Posterior cingulate gyrus (tissue), 11 donors: ENCODE measurements around the gene CD2AP.
"Not testable (repeated sequence)": the region's sequence is repeated elsewhere in the genome, so short reads cannot be mapped to it uniquely, and the experiment has no call there.

Source experiments
- DNase-seq, 10 donors: peaks; one replicate each; pipeline versions ENCODE4 v3.0.0 to v3.0.0-alpha.2; 2020 to 2021; ENCODE audit warnings: mixed read lengths in 3 of 10
- intact Hi-C: fragments of 100-400 bp; cut with DNase I; formaldehyde crosslinking; loops from one replicate; pipeline ENCODE4 v1.15.1; 2023

CD2AP gene

GRCh38 chr6:47477497-47478232 lies at the start of gene CD2AP:
Gene CD2AP (plus strand): TSS chr6:47477789. CDS start chr6:47478245, 456 bp downstream.
- DNase-seq: peak; percentile 65 to 96 (median 80)
- intact Hi-C loops: no loop called here

- intact Hi-C loops: no loop called here
- no peak for DNase-seq
These were observed 49.3 kb upstream of the CD2AP start for GRCh38 chr6:47428288-47428687.

GRCh38 chr6:47428746-47429664 lies 48.6 kb upstream of the CD2AP start:
- intact Hi-C loops: no loop called here
- no peak for DNase-seq

- DNase-seq: no peak
- intact Hi-C loops: no loop called here
These were observed 43.0 kb upstream of the CD2AP start for GRCh38 chr6:47434372-47435253.

GRCh38 chr6:47435254-47435612 lies 42.4 kb upstream of the CD2AP start:
- no peak for DNase-seq
- intact Hi-C loops: no loop called here

- intact Hi-C loops: no loop called here
- no peak for DNase-seq
These were observed 40.0 kb upstream of the CD2AP start for GRCh38 chr6:47437592-47437991.

GRCh38 chr6:47438481-47439347 lies 38.9 kb upstream of the CD2AP start:
- intact Hi-C loops: no loop called here
- peak in 1 of 10 donors; percentile 70 for DNase-seq

- no peak for DNase-seq
- intact Hi-C loops: no loop called here
These were observed 38.3 kb upstream of the CD2AP start for GRCh38 chr6:47439348-47439668.

GRCh38 chr6:47440719-47441118 lies 36.9 kb upstream of the CD2AP start:
- intact Hi-C loops: no loop called here
- DNase-seq: no peak

GRCh38 chr6:47444964-47445363 lies 32.6 kb upstream of the CD2AP start:
- intact Hi-C loops, DNase-seq: not testable (repeated sequence)

GRCh38 chr6:47446669-47447330 lies 30.8 kb upstream of the CD2AP start:
- intact Hi-C loops: no loop called here

GRCh38 chr6:47447722-47448121 lies 29.9 kb upstream of the CD2AP start:
- DNase-seq: no peak
- intact Hi-C loops: no loop called here

More at GRCh38 chr6:47446669-47447330, 30.8 kb upstream of the CD2AP start:
- no peak for DNase-seq

GRCh38 chr6:47451162-47451561 lies 26.4 kb upstream of the CD2AP start:
- intact Hi-C loops: no loop called here

GRCh38 chr6:47452899-47453298 lies 24.7 kb upstream of the CD2AP start:
- intact Hi-C loops: no loop called here
- DNase-seq: no peak

More at GRCh38 chr6:47451162-47451561, 26.4 kb upstream of the CD2AP start:
- DNase-seq: no peak

GRCh38 chr6:47453372-47453936 lies 24.1 kb upstream of the CD2AP start:
- no peak for DNase-seq
- intact Hi-C loops: no loop called here

- DNase-seq: no peak
- intact Hi-C loops: no loop called here
These were observed 22.7 kb upstream of the CD2AP start for GRCh38 chr6:47454713-47455396.

GRCh38 chr6:47455533-47456209 lies 21.9 kb upstream of the CD2AP start:
- DNase-seq: no peak
- intact Hi-C loops: no loop called here

- DNase-seq: no peak
- intact Hi-C loops: no loop called here
These were observed 21.0 kb upstream of the CD2AP start for GRCh38 chr6:47456536-47456975.
